Neural progenitor cell (in vitro differentiated cells): ENCODE measurements around the gene ABCC4.

Experiments used
- EZH2 ChIP-seq: fragments of 200-600 bp; sonication (generic); IDR thresholded peaks from 2 replicates; pipeline ENCODE4 v1.6.1; 2017; ENCODE audit warnings: antibody characterized with exemption, mild to moderate bottlenecking, moderate library complexity
- EZH2phosphoT487 ChIP-seq: fragments of 200-600 bp; sonication (generic); IDR thresholded peaks from 2 replicates; pipeline ENCODE4 v1.6.1; 2017; ENCODE audit warnings: antibody characterized with exemption
- TF ChIP-seq, protein P1 (sequence below): fragments of 200-600 bp; sonication (generic); IDR thresholded peaks from 2 replicates; pipeline ENCODE4 v1.5.1; 2017; ENCODE audit warnings: antibody characterized with exemption, mild to moderate bottlenecking

DNA sequence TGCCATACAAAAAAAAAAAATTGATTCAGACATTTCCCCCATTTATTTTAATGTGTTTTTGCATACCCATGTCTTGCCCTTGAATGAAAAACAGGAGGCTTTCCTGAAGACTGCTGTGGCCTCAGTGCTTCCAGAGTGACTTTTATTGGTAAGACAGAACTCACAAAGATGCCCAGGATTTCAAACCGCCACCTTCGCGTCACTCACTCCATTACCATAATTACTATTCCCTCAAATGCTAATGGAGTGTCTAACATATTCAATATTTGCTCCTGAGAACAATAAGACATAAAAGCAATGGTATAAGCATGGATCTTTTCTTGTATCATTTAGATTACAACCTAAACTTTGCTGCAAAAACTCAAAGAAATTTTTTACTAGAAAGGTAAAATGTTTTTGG, 306.7 kb downstream of the ABCC4 start:
- TF ChIP-seq, protein P1, sequence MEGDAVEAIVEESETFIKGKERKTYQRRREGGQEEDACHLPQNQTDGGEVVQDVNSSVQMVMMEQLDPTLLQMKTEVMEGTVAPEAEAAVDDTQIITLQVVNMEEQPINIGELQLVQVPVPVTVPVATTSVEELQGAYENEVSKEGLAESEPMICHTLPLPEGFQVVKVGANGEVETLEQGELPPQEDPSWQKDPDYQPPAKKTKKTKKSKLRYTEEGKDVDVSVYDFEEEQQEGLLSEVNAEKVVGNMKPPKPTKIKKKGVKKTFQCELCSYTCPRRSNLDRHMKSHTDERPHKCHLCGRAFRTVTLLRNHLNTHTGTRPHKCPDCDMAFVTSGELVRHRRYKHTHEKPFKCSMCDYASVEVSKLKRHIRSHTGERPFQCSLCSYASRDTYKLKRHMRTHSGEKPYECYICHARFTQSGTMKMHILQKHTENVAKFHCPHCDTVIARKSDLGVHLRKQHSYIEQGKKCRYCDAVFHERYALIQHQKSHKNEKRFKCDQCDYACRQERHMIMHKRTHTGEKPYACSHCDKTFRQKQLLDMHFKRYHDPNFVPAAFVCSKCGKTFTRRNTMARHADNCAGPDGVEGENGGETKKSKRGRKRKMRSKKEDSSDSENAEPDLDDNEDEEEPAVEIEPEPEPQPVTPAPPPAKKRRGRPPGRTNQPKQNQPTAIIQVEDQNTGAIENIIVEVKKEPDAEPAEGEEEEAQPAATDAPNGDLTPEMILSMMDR: no peak
- TF ChIP-seq EZH2phosphoT487 (no peak), EZH2 (no peak)
